Lower lobe of right lung (tissue), 2 donors: ENCODE results near the gene MACROD2. TPM values are rescaled to one million over a fixed set of nuclear protein-coding genes. Genes with fewer than 3 reads are reported as not detected.
"Not testable (repeated sequence)": the region's sequence is repeated elsewhere in the genome, so short reads cannot be mapped to it uniquely, and the experiment has no call there.

Experiments
- ATAC-seq, 2 donors: fragments of 200-7000 bp; cut with Tn5 transposase; one replicate each; pipeline ENCODE4 v1.9.1; 2020 to 2022; ENCODE audit warnings: mild to moderate bottlenecking in 2 of 2, moderate library complexity in 2 of 2
- DNase-seq: peaks from one replicate; pipeline ENCODE4 v3.0.0-alpha.2; 2020
- H3K27ac ChIP-seq: fragments of 200-600 bp; one replicate; pipeline ENCODE4 v1.8.0; 2022
- H3K27me3 ChIP-seq: fragments of 200-600 bp; one replicate; pipeline ENCODE4 v1.8.0; 2022; ENCODE audit warnings: low read depth
- H3K36me3 ChIP-seq: fragments of 200-600 bp; one replicate; pipeline ENCODE4 v1.8.0; 2022; ENCODE audit warnings: mild to moderate bottlenecking
- H3K4me1 ChIP-seq: fragments of 200-600 bp; one replicate; pipeline ENCODE4 v1.8.0; 2022
- H3K4me3 ChIP-seq: fragments of 200-600 bp; one replicate; pipeline ENCODE4 v1.8.0; 2022; ENCODE audit warnings: mild to moderate bottlenecking
- H3K9me3 ChIP-seq: fragments of 200-600 bp; one replicate; pipeline ENCODE4 v1.8.0; 2022
- intact Hi-C: fragments of 100-400 bp; cut with DNase I; formaldehyde crosslinking; loops from one replicate; pipeline ENCODE4 v1.11.0; 2022
- total RNA-seq: library from RNA; stranded (reverse); fragmentation: NEBNext Ultra II Directional; extraction: Animal tissue kit (Norgen Biotek cat#: 25700); gene quantifications from one replicate; pipeline ENCODE4 v1.2.1, GENCODE V29; 2021
- TF ChIP-seq, protein P1 (sequence below): fragments of 200-600 bp; IDR thresholded peaks from one replicate; pipeline ENCODE4 v1.8.0; 2022; ENCODE audit warnings: antibody characterized with exemption, mild to moderate bottlenecking
- donor health status: DM: no; HTN: yes; CAD: no; lungs with severe emphysema.

MACROD2 gene
- total RNA-seq, 1 donor from 2014 or later, result 73.0 TPM

DNA sequence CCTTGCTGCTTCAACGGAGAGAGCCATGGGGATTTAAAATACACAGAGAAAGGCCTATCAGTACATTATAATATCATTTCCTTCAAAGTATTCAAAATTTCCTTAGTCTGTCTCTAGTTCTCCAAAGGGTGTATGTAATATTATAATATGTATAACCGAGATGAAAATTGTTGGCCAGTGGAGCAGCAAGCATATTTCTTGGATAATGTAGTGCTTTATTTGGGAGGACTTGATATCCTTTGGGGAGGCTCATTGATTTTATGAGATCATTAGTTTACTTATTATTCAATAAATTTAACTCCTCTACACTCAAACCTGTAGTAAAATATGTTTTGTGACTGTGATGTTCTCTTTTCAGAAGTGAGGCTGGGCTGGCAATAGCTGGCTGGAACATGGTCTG, 1145.0 kb downstream of the MACROD2 start:
- Histone ChIP-seq H3K36me3 (no peaks in the 10 kb centered on the region), H3K27me3 (no peaks in the 10 kb centered on the region), H3K27ac (no peak overlapping the region), H3K4me1 (peaks cover 5% of the 10 kb centered on the region), H3K9me3 (no peaks in the 10 kb centered on the region), H3K4me3 (no peak overlapping the region)
- TF ChIP-seq, protein P1, sequence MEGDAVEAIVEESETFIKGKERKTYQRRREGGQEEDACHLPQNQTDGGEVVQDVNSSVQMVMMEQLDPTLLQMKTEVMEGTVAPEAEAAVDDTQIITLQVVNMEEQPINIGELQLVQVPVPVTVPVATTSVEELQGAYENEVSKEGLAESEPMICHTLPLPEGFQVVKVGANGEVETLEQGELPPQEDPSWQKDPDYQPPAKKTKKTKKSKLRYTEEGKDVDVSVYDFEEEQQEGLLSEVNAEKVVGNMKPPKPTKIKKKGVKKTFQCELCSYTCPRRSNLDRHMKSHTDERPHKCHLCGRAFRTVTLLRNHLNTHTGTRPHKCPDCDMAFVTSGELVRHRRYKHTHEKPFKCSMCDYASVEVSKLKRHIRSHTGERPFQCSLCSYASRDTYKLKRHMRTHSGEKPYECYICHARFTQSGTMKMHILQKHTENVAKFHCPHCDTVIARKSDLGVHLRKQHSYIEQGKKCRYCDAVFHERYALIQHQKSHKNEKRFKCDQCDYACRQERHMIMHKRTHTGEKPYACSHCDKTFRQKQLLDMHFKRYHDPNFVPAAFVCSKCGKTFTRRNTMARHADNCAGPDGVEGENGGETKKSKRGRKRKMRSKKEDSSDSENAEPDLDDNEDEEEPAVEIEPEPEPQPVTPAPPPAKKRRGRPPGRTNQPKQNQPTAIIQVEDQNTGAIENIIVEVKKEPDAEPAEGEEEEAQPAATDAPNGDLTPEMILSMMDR, result no peak
- intact Hi-C loops, result no loop called here
- no peak for ATAC-seq
- DNase-seq, result no peak

DNA sequence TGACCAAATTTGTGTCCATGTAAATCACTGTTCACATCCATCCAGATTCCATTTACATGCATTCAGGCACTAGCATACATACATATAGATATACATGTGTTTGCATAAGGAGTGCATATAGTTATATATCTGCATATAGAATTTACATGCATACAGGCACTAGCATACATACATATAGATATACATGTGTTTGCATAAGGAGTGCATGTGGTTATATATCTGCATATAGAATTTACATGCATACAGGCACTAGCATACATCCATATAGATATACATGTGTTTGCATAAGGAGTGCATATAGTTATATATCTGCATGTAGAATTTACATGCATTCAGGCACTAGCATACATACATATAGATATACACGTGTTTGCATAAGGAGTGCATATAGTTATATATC, 1145.6 kb downstream of the MACROD2 start:
- H3K4me1 ChIP-seq, H3K27ac ChIP-seq, H3K27me3 ChIP-seq, intact Hi-C loops, ATAC-seq, H3K4me3 ChIP-seq, H3K36me3 ChIP-seq, DNase-seq, H3K9me3 ChIP-seq: not testable (repeated sequence)

DNA sequence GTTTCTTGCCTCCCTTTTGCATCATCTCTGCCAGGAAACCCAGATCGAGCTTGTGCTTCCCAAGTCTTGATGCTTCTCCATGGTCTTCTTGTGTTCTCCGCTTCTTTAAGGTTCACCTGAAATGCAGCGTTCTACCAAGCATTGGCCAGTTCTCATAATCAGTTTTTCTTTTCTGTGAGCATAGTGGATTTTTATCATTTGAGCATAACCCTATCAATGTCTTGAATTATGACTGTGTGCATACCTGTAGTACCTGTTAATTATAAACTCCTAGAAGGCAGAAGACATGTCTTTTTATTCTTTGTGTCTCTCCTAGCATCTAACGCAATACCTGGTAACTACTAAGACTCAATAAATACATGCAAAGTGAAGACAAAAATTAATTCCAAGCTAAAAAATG, 1146.5 kb downstream of the MACROD2 start:
- DNase-seq, result no peak
- TF ChIP-seq, protein P1, result no peak
- Histone ChIP-seq H3K36me3 (no peaks in the 10 kb centered on the region), H3K4me3 (no peak overlapping the region), H3K4me1 (peaks cover 5% of the 10 kb centered on the region), H3K27ac (no peak overlapping the region), H3K27me3 (no peaks in the 10 kb centered on the region), H3K9me3 (no peaks in the 10 kb centered on the region)
- intact Hi-C loops, result no loop called here
- no peak for ATAC-seq

DNA sequence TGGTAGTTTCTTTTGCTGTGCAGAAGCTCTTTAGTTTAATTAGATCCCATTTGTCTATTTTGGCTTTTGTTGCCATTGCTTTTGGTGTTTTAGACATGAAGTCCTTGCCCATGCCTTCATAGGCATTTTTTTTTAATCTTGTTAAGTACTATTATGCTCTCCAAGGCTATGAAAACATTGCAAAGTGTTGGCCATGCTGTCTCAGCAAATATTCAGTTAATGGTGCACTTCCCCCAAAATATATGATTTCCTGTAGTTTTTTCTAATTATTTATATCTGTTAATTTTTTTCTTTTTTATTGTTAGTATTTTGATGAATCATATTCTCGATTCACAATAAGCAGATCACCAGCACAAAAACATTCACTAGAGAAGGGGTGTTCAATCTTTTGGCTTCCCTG, 1148.2 kb downstream of the MACROD2 start:
- intact Hi-C loops, result no loop called here
- TF ChIP-seq, protein P1, result no peak
- DNase-seq, result no peak
- Histone ChIP-seq H3K9me3 (no peaks in the 10 kb centered on the region), H3K27ac (no peak overlapping the region), H3K27me3 (no peaks in the 10 kb centered on the region), H3K36me3 (no peaks in the 10 kb centered on the region), H3K4me3 (no peak overlapping the region), H3K4me1 (peaks cover 5% of the 10 kb centered on the region)
- ATAC-seq, result no peak

DNA sequence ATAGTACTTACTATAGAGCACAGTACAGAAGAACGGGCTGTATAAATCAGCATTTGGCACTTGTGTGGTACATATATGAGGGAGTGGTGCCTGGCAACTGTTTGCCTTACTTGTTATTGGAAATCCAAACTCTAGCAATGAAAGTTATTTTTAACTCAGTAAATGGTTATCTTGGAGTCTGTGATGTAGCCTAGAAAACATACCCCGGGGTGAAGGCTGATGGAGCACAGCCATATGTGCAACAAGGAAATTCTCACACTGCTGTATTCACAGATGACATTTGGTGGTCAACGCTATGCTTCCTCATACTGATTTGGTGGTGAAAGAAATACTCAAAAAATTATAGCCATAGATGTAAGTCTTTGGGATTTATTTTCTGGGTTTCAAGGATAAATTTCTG, 1149.6 kb downstream of the MACROD2 start:
- Histone ChIP-seq H3K36me3 (no peaks in the 10 kb centered on the region), H3K27ac (no peak overlapping the region), H3K9me3 (no peaks in the 10 kb centered on the region), H3K4me1 (no peaks in the 10 kb centered on the region), H3K27me3 (no peaks in the 10 kb centered on the region), H3K4me3 (no peak overlapping the region)
- ATAC-seq, result no peak
- DNase-seq, result no peak
- intact Hi-C loops, result no loop called here
- TF ChIP-seq, protein P1, result no peak

DNA sequence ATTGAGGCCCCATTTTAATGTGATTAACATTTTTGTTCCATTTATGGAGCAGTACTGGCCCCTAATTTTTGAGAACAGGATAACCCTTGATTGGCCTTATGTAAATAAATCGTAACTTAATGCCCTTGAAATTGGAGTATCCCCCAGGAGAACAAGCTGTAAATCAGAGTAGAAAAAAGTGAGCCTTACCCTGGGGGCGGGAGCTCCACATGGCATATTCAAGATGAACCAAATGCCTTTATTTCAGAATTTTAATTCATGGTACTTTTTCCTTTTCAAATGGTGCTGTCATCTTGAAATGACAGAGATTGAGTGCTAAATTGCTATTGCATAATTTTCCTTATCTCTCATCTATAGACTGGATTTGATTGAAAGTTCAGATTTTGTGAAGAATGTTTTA, 1151.6 kb downstream of the MACROD2 start:
- TF ChIP-seq, protein P1, result no peak
- DNase-seq (no peak), ATAC-seq (no peak)
- H3K4me3 ChIP-seq, result no peak overlapping the region
- no peaks in the 10 kb centered on the region for H3K27me3 ChIP-seq
- H3K9me3 ChIP-seq, result no peaks in the 10 kb centered on the region
- no peaks in the 10 kb centered on the region for H3K36me3 ChIP-seq
- intact Hi-C loops, result no loop called here
- no peaks in the 10 kb centered on the region for H3K4me1 ChIP-seq
- H3K27ac ChIP-seq, result no peak overlapping the region
